Measurements from ENCODE around the gene GPR156. TPM values are rescaled to one million over a fixed set of nuclear protein-coding genes. Genes with fewer than 3 reads are reported as not detected.

Gene GPR156
- total and polyA plus RNA-seq, 2 donors (not counting 3 experiments of a cell fraction or from before 2014, with no cell fraction given) = 0.14 to 0.27 TPM

DNA sequence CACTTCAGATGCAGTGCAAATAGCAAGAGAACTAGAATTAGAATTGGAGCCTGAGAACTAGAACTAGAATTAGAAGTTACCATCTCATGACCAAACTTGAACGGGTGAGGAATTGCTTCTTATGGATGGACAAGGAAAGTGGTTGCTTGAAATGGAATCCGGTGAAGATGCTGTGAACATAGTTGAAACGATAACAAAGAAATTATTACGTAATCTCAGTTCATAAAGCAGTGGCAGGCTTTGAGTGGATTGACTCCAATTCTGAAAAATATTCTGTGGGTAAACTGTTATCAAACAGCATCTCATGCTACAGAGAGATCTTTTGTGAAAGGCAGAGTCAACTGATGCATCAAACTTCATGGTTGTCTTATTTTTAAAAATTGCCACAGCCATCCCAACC is 142.8 kb downstream of the GPR156 start:
- ChIA-PET POLR2A (no interaction called here), CTCF (no interaction called here)
- intact Hi-C loops (cut with micrococcal nuclease) (no loop called here), dilution Hi-C loops (cut with MboI; ENCODE audit: extremely low pct_ligation_motif_present, low sequenced_read_pairs) (no loop called here)
- H3K4me1 ChIP-seq (ENCODE audit: control insufficient read depth, extremely low read depth, insufficient read depth, low read length) = peaks cover 7% of the 10 kb centered on the region
- no peaks in the 10 kb centered on the region for H3K79me2 ChIP-seq (ENCODE audit: control insufficient read depth, insufficient read depth, low read length)
- BruUV-seq (replicated peaks) = no TSS peak
- no peaks in the 10 kb centered on the region for H3K36me3 ChIP-seq (ENCODE audit: control insufficient read depth in 2 of 2, extremely low read depth in 1 of 2, insufficient read depth in 2 of 2, low read length in 2 of 2)
- DNase-seq (ENCODE audit: low read depth, low spot score) (no peak), FAIRE-seq (peak; percentile 53)
- no peaks in the 10 kb centered on the region for H4K20me1 ChIP-seq (replicated peaks; ENCODE audit: control insufficient read depth, extremely low read depth, insufficient read depth, low read length)
- H3K9ac ChIP-seq (replicated peaks; ENCODE audit: extremely low read depth, insufficient read depth, low read length) = no peak overlapping the region
- no peaks in the 10 kb centered on the region for H3K9me1 ChIP-seq (replicated peaks; ENCODE audit: control insufficient read depth, extremely low read depth, insufficient read depth, low read length)
- H2AFZ ChIP-seq (ENCODE audit: low read depth, low read length) = no peak overlapping the region
- no peaks in the 10 kb centered on the region for H3K9me3 ChIP-seq (replicated peaks; ENCODE audit: control insufficient read depth, insufficient read depth, low read length)
- TF ChIP-seq GATA2 (IDR thresholded peaks at IDR 0.05; ENCODE audit: insufficient read depth, insufficient read length, low read depth, low read length) (no peak), EZH2 (IDR thresholded peaks at IDR 0.05; ENCODE audit: borderline replicate concordance, low read depth, low read length, severe bottlenecking) (no peak)
- H3K4me2 ChIP-seq (ENCODE audit: insufficient read depth, low read length) = no peak overlapping the region
- H3K27ac ChIP-seq (ENCODE audit: insufficient read depth, low read depth, low read length) = no peak overlapping the region
- H3K4me3 ChIP-seq (replicated peaks in 1 of 3; ENCODE audit: insufficient read depth in 1 of 3, low read depth in 1 of 3, low read length in 3 of 3) = no peak overlapping the region
- no peaks in the 10 kb centered on the region for H3K27me3 ChIP-seq (ENCODE audit: control insufficient read depth in 2 of 2, insufficient read depth in 2 of 2, low read length in 2 of 2)

DNA sequence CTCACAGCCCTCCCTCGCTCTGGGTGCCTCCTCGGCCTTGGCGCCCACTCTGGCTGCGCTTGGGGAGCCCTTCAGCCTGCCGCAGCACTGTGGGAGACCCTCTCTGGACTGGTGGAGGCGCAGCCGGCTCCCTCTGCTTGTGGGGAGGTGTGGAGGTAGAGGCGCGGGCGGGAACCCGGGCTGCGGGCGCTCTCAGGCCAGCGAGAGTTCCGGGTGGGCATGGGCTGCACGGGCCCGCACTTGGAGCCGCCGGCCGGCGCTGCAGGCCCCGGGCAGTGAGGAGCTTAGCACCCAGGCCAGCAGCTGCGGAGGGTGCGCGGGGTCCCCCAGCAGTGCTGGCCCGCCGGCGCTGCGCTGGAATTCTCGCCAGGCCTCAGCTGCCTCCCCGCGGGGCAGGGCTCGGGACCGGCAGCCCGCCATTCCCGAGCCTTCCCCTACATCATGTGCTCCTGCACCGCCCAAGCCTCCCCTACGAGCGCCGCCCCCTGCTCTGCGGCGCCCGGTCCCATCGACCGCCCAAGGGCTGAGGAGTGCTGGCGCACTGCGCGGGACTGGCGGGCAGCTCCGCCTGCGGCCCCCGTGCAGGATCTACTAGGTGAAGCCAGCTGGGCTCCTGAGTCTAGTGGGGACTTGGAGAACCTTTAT is 144.8 kb downstream of the GPR156 start:
- H3K9me1 ChIP-seq (replicated peaks; ENCODE audit: control insufficient read depth, extremely low read depth, insufficient read depth, low read length) = no peaks in the 10 kb centered on the region
- no TSS peak for BruUV-seq (replicated peaks)
- intact Hi-C loops (cut with micrococcal nuclease) (no loop called here), dilution Hi-C loops (cut with MboI; ENCODE audit: extremely low pct_ligation_motif_present, low sequenced_read_pairs) (no loop called here)
- H3K79me2 ChIP-seq (ENCODE audit: control insufficient read depth, insufficient read depth, low read length) = no peaks in the 10 kb centered on the region
- no peak overlapping the region for H3K4me3 ChIP-seq (replicated peaks in 1 of 3; ENCODE audit: insufficient read depth in 1 of 3, low read depth in 1 of 3, low read length in 3 of 3)
- peaks cover 5% of the 10 kb centered on the region for H3K4me1 ChIP-seq (ENCODE audit: control insufficient read depth, extremely low read depth, insufficient read depth, low read length)
- CTCF ChIA-PET = interaction anchor here (0.8 kb wide), 1 partner anchor 192 kb away, joined by 3 read pairs; no protein-coding TSS in a partner anchor
- no peak overlapping the region for H3K27ac ChIP-seq (ENCODE audit: insufficient read depth, low read depth, low read length)
- H3K9ac ChIP-seq (replicated peaks; ENCODE audit: extremely low read depth, insufficient read depth, low read length) = no peak overlapping the region
- TF ChIP-seq MYC (IDR thresholded peaks at IDR 0.05; ENCODE audit: low read depth, low read length) (no peak), FOS (IDR thresholded peaks at IDR 0.05; ENCODE audit: borderline replicate concordance, insufficient read depth, low read length) (no peak), POLR2AphosphoS5 (IDR thresholded peaks at IDR 0.05; ENCODE audit: insufficient read depth, low read depth, low read length) (no peak)
- no peaks in the 10 kb centered on the region for H4K20me1 ChIP-seq (replicated peaks; ENCODE audit: control insufficient read depth, extremely low read depth, insufficient read depth, low read length)
- DNase-seq (ENCODE audit: low read depth, low spot score) (no peak), FAIRE-seq (no peak)
- H3K27me3 ChIP-seq (ENCODE audit: control insufficient read depth in 2 of 2, insufficient read depth in 2 of 2, low read length in 2 of 2) = no peaks in the 10 kb centered on the region
- no peak overlapping the region for H2AFZ ChIP-seq (ENCODE audit: low read depth, low read length)
- no peaks in the 10 kb centered on the region for H3K9me3 ChIP-seq (replicated peaks; ENCODE audit: control insufficient read depth, insufficient read depth, low read length)
- H3K36me3 ChIP-seq (ENCODE audit: control insufficient read depth in 2 of 2, extremely low read depth in 1 of 2, insufficient read depth in 2 of 2, low read length in 2 of 2) = no peaks in the 10 kb centered on the region
- POLR2A ChIA-PET = interaction anchor here (0.6 to 1.6 kb wide), 2 partner anchors 13 to 45 kb away, joined by 3 to 4 read pairs; no protein-coding TSS in a partner anchor
- no peak overlapping the region for H3K4me2 ChIP-seq (ENCODE audit: insufficient read depth, low read length)

Measured in endothelial cell of umbilical vein (primary cell).